HG03520 (cell line): ENCODE measurements around the gene GRID1.

Source experiments
- ATAC-seq: cut with Tn5 transposase; IDR thresholded peaks from one replicate; pipeline ENCODE4 v1.9.1; 2021; ENCODE audit warnings: mild to moderate bottlenecking, moderate library complexity; ENCODE audit not compliant: unreplicated experiment

The GRID1 gene

DNA sequence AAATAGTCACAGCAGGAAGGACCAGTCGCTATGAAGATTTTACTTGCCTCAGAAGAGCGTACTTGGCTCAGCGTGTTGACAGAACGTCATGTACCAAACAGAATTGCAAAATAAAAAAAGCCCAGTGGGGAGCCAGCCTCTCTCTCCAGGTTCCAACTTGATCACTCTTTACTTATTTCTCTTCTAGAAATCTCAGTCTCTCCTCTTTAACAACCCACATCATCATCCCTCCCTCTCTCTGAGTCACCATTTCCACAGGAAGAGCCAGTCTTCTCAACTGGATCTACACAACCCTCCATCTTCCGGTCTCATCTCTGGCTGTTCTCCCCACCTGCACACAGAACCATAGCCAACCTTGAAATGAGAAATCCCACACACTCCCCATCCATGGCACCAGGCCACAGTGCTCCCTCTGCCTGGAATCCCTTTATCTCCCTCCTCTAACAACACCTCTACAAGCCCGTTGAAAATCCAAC, 718.3 kb downstream of the GRID1 start:
- ATAC-seq = no peak

DNA sequence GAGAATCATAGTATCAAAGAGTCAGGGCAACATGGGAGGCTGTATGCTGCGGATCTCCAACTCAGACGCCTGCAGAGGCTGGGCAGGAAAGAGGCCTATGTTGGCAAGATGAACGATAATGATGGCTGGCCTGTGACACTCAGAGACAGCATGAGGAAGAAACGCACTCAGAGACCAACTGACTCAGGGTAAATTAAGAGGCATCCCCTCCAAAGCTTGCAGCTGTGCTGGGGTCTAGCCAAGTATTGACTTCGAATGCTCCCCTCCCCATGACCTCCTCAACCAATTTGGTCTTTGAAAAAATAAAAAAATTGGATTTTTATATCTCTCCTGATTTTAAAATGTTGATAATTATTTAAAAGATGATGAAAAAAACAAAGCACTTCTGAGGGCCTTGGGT, 718.9 kb downstream of the GRID1 start:
- no peak for ATAC-seq

DNA sequence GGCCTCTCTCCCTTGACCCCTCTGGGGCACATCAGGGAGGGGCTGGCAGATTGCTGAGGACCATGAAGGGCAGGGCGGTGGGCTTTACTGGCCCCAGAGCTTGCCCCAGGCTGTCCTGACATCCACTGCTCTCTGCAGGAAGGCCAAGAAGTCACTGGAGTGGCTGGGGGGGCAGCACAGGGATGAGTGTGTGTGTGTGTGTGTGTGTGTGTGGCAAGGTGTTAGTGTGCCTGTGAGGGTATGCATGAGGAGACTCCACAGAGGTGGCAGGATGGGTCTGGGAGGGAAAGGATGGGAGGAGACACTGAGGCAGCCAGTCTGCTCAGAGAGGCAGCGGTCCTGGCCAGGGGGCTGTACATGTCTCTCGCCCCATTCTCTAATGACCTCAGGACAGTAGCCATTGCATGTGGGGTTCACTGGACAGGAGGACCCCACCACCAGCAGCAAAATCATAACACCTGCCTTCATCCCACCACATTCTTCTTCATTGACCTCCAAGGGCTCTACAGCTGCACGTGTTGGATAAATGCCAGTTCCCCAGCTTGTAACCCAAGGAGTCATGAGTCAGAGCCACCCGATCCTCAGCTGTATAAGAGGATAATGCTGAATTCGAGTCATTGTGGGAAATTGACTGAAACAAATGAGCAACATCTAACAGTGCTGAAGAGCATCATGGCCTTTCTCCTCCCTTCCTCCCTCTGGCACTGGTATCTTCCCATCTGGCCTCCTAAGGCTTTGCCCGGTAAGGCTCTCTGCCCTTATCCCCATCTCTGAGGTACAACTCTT, 720.5 kb downstream of the GRID1 start:
- ATAC-seq = no peak

DNA sequence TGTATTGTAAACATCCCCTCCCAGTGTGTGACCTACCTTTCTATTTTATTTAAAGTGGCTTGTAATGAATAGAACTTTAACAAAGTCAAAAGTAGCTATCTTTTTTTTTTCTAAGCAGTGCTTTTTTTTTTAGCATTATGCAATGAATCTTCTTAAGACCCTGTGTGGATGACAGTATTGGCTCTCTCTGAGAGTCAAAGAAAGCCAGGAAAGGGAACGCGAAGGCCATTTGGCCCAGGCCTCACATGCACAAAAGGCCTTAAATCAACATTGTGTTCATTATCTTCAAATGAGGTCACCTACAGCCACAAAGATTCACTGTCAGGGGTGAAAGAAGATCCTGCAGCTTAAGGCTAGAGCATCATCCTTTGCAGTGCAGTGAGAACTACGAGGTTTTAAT, 721.5 kb downstream of the GRID1 start:
- ATAC-seq = no peak

DNA sequence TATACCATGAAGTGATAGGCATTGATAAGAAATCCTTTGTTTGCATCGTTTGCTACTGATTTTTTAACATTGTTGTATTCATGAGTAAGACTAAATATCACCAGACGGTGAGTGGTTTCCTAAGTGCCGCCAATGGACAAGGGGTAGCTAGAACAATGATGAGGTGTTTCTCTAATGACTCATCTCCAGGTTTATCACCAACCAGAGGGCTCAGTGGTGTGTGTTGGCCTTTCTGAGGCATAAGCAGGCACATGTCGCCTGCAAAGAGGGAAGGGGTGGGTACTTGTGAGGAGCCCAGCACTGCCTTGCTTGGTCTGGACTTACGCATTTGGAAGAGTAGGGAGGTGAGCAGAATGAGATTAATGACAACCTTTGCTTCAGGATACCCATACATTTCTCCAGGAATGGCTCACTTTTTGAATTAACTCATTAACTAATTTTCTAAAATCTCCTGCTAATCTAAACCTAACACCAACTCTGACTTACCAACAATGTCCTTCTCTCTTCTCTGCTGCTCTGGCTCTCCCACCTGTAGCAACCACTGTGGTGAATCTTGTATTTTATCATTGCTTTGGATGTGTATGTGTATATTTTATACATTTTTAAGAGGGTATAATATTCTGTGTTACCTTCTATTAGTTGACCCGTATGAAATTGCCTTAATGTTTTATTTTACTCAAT, 722.6 kb downstream of the GRID1 start:
- no peak for ATAC-seq

DNA sequence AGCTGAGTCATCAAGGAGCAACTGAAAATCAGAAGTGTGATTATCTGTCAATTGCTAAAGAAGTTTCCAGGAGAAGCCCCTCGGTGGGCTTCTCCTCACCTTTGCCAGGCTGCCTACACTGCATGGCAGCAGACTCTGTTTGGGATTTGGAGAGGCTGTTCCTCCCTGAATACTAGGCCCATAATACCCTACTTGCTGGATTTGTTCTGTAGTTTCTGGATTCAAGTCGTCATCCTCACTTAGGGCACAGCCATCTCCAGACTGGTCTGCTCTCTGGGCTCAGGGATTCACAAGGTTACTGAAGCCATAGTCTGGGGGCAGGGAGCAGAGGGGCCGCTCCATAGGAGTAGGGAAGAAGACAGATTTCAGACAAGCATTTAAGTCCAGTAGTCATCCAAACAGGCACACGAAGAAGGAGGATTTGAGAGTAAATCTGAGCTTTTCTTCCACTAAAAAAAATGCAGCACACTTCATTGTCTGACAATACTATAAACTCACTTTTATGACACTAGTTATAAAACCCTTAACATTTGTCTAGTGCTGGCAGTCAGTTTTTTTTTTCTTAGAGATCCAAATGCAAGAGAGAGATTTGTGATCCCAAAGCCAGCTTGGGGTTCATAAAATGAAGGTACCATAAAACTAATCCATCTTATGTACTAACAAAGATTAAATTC, 723.3 kb downstream of the GRID1 start:
- ATAC-seq = no peak

DNA sequence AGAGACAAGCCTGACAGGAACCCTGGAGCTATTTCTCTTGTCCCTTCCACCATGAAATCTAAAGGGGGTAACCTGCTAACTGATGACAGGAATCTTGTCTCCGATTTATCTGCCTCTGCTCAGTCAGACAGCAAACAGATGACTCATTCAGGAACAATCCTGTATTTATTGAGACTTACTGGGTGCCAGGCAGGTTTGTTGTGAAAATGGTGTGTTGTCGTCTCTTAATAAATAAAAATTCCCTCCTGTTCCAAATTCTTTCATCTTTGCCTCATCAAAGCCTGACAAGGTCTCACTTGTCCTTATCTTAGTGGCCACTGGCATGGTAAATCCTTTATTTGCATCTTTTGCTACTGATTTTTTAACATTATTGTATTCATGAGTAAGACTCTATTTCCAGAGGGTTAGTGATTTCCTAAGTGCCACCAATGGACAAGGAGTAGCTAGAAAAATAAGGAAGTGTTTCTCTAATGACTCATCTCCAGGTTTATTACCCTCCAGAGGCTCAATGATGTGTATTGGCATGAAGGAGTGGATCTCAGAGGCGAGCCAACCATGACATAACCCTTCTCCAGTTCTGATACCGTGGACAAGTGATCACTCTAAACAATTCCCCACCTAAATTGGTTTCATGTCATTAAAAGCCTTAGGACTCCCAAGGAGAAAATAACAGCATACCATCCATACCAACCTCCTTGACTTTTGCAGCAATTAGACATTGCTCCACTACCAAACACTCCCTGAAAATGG, 724.0 kb downstream of the GRID1 start:
- no peak for ATAC-seq

DNA sequence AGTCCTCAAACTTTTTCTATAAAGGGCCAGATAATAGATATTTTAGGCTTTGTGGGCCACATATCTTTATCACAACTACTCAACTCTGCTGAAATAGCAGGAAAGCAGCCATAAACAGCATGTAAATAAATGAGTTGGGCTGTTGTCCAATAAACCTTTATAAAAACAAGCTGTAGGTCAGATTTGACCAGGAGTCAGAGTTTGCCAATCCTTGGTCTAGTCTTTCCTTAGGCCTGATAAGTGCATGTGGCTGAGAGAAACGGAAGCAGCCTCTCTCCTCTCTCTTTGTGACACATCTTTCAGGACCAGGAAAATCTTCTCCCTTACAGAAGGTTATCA, 724.5 kb downstream of the GRID1 start:
- ATAC-seq = no peak

DNA sequence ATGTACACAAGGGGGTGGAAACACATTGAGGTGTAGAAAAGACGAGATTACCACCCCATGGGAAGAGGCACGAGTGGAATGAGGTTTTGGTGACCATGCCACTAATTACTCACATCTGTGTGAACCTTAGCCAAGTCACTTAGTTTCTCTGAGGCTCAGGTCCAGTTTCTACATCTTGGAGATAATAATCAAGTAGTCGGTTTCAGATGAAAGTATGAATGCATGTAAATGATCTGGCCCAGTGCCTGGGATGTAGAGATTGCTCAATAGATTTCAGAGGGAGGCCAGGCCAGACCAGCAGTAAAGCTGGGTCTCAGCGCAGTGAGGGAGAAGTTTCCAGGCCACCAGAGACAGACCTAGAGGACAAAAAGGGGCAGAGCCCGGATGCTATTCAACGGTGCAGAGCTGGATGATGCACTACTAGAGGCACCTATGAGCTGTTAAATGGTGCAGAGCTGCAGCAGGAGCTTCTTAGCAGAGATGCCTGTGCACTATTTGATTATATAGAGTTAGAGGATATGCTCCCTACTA, 725.1 kb downstream of the GRID1 start:
- no peak for ATAC-seq

DNA sequence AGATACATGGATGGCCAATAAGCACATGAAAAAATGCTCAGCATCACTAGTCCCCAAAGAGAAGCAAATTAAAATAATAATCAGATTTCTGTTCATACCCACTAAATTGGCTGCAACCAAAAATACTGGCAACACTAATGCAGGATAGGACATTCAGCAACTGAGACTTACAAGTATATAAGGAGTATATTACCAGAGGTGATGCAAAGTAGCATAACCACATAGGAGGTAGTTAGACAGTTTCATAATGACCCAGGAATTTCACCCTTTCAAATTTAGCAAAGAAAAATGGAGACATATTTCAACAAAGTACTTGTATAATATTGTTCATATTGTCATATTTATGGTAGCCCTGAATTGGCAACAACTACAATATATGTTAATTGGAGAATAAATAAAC, 727.8 kb downstream of the GRID1 start:
- ATAC-seq = no peak

DNA sequence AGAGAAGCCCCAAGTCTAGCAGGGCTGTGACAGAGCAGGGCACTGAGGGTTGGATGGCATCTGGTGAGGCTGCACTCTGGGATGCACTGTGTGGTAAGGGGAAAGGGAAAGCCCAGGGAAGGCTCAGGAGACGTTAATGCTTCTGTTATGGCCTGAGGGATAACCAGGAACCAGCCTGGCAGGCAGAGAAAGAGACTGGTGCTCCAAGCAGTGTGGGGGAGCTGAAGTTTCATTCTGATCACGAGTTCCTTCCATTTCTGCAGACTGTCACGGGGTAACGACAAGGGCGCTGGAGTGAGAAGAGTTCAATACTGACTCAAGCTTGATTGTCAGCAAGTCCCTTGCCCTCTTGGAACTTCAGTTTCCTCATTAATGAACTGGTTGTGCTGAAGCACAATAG, 730.9 kb downstream of the GRID1 start:
- no peak for ATAC-seq

DNA sequence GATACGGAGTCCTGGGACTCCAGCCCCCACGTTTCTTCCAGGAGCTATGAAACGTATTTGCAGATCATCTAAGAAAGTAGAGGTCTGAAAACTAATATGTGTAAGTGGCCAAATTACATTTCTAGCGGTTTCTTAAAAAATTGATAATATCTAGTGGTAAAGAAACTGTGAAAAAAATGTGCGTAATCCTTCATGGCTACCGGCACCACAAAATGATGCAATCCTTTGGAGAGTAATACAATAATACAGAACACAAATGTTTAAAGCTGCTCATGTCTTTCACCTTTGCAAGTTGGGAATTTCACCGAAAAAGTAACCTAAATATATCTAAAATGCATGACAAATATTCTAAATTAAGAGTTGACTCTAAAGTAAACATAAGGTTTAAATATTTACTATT, 742.1 kb downstream of the GRID1 start:
- ATAC-seq = no peak

DNA sequence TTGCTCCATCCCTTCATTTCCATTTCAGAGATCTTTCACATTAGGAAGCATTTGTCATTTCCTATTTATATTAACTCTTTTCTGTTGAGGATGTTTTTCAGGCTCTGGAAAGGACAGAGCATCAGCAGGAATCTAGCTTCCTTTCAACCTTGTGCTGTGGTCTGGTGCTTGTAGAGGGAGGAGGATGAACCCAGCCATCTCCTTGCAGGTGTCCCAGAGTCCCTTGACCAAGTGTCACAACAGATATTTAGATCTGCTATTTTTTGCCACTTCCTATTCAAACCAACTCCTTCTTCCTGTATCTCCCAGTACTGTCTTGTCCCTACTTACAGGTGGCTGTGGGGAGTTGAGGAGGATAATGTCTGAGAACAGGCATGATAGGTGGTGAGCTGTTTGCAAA, 742.8 kb downstream of the GRID1 start:
- ATAC-seq = no peak

DNA sequence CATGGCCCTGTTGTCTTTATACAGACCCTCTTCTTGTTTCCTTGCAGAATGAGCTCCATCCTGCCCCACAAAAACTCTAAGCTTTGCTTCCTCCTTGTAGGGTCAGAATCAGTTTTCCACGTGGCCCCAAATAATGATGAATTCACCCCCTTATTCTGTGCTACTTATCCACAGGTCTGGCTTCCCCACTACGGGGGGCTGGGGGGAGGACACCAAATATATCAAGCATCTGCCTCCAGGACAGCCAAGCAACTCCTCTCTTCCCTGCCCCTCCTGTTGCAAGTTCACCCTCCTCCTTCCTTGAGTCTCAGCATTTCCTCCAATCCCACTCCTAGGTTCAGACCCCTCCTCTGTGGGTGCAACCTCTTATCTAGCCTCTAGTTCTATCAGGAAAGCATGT, 743.3 kb downstream of the GRID1 start:
- ATAC-seq = no peak

DNA sequence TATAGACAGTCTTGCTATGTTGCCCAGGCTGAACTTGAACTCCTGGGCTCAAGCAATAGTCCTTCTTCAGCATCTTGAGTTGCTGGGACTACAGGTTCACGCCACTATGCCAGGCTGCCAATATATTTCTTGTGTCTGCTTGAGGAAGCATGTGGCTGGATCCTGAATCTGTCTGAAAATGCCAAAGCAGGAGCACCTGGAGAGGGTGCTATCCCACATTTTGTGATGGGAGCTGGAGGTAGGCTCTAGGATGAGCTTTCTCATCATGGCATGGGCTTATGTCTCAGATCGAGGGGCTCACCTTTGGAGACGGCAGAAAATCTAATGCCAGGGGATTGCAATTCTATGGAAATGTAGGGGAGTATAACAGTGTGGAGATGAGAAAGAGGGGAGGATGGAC, 744.2 kb downstream of the GRID1 start:
- no peak for ATAC-seq

DNA sequence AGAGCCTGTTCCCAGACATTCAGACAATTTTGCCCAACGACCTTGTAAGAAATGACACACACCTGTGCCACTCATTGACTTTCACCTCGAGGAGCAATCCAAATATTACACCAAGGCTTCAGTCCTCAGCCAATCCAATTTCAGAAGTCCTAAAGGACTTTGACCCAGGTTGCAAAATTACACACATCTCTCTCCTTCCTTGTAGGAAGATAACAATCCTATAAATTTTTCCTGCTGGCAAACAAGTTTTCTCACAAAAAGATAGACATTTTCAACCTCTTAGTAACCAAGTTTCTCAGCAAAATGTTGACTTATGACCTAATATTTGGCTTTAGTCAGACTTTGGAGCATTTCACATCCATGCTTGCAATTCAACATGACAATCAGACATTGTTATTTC, 745.0 kb downstream of the GRID1 start:
- no peak for ATAC-seq

DNA sequence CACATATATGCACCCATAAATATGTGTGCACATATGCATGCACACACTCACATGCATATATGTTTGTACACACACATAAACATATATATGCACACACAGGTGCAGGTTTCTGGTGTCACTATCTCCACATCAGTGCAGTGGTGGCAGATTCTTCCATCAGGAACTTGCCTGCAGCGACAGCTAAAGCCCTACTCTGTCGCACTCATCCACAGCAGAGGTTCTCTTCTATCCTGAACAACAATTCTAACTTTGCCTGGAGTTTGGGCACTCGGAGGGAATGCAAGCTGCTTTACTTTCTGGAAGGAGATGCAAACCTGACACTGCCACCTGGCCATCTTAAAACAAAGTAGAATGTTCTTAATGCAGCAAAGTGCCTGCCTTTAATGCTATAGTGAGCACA, 745.8 kb downstream of the GRID1 start:
- ATAC-seq = no peak

DNA sequence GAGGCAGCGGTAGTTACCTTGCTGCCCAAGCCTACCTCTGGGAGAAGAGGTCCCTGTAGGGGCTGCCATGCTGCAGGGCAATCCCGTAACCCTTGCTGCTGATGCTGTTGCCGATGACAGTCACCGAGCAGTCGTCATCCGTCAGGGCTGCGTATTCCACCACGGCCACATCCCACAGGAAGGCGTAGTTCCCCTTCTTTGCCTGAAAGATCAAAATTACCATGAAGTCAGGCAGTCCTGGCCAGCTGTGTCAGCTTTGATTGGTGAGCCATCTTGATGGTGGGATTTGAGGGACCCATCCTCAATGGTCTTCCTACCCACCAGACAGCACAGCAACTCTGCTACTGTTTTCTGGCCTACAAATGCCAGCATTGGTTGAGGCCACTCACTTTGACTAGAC, 746.8 kb downstream of the GRID1 start:
- no peak for ATAC-seq

DNA sequence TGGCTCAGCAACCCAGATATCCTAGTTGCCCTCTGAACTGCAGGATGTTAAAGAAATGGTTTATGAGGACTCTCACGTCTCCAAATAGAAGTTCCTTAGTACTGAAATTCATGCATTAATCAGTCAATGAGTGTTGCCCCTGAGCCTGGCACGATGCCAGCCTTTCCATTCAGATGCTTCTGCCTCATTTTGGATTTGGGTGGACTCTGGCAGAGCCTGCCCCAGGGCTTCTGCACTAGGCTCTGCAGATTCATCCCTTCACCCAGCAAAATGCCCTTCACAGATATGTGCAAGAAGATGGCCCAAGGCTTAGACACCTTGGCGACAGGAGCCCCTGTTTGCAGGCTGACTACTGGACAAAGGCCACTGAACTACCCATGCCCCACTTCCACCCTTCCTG, 747.8 kb downstream of the GRID1 start:
- ATAC-seq = no peak

DNA sequence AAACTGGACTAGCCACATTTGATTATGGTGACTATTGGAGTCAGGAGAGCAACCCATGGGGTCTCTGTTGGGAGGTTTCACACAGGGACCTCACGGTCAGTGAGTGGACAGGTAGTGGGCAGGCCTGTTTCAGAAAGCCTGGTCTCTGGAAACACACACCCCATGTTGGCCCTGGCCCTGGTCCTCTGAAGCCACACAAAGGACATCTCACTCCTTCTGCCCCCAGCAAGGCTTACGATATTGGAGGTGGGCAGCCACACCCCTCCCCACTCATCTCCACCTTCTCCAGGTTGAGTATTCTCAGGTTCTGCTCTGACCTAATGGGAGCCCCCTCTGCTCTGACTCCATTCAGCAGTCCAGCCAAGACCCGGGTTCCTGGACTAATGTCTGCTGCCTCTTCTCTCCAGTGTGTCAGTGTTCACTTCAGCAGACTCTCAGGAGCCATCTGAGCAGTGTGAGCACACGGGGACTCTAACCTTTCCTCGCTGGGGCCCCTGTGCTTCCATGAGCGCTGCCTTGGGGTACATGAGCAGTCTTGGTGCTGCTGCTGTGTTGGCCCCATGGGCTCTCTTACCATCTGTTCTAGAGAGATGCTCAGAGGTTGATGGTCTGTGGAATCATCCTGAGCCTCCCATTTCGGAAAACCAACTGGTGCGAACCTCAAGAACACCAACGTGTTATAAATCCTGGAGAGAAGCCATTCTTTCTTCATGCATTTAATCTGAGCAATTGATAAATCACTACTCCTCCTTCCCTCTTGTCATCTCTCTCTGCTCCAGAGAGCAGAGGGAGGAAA, 748.6 kb downstream of the GRID1 start:
- ATAC-seq = no peak
